ENCODE data around the gene PDCD10. TPM values are rescaled to one million over a fixed set of nuclear protein-coding genes. Genes with fewer than 3 reads are reported as not detected.
A peak's percentile ranks its signal among the peaks of the same experiment; 100 is the strongest.

PDCD10 gene
- total RNA-seq, 1 donor from 2014 or later = 133 TPM

DNA sequence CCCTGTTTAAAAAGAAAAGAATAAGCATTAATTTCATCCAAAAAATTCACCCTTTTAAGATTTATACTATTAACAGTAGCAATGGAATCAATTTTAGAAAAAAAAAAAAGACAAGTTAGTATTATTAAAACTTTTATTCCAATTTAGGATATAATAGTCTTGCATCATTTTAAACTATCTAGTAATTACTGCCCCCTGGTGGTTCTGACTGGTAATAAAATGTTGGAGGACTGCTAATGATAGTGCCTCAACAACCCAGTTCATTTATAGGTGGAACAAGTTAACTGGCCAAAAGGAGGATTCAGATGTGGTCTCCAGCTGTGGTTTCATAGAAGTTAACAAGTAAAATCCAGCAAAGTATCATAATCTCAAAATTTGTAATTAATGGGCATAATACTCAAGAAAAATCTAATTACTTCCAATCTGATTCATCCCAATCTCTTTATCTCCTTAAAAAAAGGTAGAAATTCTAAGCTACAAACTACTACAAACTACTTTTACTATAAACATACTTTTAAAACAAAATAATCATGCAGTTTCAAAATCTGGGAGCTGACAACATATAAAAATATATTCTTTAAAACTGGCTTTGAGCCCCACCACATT, 50.2 kb downstream of the PDCD10 start:
- peak; percentile 63 for DNase-seq (ENCODE audit: low read depth)

DNA sequence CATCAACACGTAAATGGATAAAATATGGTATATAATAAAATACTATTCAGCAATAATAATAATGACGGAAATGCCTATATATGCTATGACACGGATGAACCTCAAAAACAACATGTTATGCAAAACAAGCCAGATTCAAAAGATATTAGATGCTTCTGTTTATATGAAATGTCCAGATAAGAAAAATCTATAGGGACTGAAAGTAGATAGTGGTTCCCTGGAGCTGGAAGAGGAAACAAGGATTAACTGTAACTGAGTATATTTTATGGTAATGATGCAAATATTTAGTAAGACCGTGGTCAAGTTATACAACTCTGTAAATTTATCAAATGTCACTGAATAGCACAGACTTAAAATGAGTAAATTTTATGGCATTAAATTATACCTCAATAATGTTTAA, 55.2 kb downstream of the PDCD10 start:
- no peak for DNase-seq (ENCODE audit: low read depth)

DNA sequence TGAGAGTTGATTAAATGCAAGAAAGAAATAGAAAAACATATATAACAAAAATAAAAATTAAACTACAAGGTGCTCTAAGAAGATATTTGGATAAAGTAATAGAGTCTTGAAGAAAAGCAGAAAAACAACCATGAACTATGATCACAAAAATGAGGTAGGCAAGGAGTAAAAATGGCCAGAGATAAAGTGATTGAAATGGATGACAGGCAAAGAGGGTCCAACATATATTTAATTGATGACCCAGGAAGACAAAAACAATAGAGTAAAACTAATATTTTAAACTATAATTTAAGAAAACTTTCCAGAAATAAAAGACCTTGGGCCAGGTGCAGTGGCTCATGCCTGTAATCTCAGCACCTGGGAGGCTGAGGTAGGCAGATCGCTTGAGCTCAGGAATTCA, 58.8 kb downstream of the PDCD10 start:
- DNase-seq (ENCODE audit: low read depth) = no peak

DNA sequence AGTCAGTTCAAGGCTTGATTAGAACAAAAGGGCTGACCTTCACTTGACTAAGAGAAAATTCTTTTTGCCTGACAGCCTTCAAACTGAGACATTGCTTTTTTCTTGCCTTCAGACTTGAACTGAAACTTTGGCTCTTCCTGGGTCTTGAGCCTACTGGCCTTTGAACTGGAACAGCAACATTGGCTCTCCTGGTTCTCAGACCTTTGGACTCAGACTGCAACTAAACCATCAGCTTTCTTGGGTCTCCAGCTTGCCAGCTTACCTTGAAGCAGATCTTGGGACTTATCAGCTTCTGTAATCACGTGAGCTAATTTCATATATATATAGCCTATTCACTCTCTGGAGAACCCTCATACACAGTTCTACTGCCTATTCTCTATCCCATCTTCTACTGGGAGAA, 61.5 kb downstream of the PDCD10 start:
- no peak for DNase-seq (ENCODE audit: low read depth)

DNA sequence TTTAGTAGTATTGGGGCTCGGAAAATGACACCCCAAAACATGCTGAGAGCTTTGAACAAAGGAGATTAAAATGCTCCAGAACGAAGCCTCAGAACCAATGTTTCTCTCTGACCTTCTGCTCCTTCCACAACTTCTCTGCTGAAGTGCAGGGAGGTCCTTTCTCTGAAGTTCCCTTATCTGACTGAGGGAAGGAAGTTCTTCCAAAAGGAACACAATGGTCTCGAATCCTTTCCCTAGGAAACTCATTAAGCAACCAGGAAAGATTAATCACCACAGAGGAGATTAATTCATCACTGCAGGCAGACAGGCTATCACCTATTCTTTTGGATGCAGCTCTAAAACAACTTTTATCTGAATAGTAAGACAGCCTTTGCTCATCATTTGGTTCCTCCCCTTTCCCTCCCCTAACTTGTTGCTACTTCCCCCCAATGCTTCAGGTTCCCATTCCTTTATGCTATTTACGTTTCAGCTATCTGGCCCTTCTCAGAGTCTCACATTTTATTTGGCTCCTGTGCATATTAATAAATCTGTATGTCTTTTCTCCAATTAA, 62.7 kb downstream of the PDCD10 start:
- DNase-seq (ENCODE audit: low read depth) = no peak

DNA sequence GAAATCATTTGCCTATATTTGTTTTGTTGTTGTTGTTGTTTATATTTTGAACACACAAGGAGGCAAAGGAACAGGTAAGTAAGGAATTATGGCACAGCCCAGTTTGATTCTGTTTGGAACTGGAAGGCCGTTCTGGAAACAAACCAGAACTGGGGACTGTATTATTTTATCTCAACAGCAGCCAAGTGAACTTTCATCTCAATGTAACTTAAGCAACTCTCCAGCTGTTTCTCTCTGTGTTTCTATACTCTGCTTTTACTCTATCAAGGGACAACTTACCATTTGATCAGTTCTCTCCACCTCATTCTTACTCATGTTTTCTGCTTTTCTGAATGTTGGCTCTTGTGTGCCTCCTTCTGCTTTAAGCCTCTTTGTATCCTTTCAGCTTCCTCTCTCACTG, 65.0 kb downstream of the PDCD10 start:
- DNase-seq (ENCODE audit: low read depth) = no peak

DNA sequence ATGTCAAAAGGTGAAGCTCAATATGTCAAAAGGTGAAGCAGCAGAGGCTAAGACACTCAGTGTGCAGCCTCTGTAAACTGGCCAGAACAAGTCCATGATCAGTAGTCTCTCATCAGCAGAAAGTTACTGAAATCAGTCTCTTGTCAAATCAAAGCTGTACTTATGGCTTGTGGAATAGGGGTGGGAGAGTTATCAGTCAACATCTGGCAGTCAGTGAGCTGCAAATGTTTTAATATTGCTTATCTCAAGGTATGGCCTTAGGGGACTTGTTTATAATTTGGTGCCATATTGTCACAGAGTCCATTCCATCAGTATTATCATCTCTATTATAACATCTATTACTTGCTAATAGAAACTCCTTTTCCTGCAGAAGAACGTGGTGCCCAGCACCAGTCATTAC, 66.0 kb downstream of the PDCD10 start:
- no peak for DNase-seq (ENCODE audit: low read depth)

DNA sequence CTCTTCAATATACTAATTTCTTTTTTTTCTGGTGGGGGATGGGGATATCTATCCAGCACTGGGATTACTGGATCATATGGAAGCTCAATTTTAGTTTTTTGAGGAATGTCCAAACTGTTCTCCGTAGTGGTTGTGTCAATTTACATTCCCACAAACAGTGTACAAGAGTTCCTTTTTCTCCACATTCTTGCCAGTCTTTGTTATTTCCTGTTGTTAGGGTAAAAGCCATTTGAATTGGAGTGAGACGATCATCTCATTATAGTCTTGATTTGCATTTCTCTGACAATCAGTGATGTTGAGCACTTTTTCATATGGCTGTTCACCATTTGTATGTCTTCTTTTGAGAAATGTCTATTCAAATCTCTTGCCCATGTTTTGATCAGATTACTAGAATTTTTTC, 68.1 kb downstream of the PDCD10 start:
- DNase-seq (ENCODE audit: low read depth) = no peak

DNA sequence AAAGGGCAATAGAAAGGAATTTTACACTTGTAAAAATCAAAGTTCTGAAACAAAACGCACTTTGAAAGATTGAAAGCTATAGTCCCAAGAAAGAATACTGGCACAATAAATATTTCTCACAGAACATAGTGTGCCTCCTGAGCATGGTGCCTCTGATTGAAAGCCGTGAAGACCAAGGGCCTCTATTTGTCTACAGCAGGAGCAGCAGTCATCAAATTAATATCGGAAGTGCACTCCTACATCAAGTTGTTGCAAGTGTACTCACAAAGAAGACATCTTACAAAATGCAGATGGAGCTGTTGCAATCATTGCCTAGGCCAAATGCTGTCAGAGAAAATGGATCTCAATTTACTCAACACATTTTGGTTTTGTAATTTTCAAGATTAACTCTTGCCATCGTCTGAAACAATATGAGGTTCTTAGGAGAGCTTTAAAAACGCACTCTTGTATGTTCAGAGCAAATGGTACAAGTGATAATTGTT, 71.7 kb downstream of the PDCD10 start:
- no peak for DNase-seq (ENCODE audit: low read depth)

DNA sequence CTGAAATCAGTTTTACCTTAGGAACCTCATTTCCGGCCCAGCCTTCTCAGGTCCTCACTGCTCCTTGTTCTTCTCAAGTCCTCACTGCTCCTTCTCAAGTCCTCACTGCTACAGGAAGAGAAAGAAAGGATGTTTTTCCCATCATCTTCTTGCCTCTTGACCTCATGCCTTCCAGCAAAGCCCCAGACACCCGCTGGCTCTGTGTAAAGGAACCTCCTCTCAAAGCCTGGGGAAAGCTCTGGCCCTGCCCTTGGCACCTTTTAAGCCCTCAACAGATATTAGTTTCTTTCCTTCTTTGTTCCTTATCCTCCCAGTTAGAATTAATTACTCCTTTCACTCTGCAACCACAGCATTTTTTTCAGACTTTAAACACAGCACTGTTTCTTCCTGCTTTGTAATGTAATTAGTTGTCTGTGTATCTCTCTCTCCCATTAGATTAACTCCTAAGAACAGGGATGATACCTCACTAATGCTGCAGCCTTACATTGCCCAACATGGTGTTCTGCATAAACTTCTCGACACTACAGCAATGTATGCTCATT, 76.9 kb downstream of the PDCD10 start:
- no peak for DNase-seq (ENCODE audit: low read depth)

DNA sequence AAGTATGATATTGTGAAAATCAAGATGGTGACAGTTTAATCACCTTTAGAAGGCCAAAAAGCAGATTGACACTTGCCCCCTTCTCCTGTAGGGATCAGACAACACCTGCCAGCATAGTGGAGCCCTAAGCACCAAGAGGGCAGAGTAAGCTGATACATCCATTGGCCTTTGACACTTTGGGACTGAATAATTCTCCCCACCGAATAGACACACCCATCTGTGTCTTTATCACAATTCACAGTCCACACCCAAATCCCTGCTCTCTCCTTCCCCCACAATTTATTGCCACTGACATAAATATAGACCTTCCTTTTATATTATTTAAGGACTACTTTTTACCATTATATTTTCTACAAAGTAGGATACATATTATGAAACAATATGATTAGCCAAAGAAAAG, 77.9 kb downstream of the PDCD10 start:
- DNase-seq (ENCODE audit: low read depth) = no peak

DNA sequence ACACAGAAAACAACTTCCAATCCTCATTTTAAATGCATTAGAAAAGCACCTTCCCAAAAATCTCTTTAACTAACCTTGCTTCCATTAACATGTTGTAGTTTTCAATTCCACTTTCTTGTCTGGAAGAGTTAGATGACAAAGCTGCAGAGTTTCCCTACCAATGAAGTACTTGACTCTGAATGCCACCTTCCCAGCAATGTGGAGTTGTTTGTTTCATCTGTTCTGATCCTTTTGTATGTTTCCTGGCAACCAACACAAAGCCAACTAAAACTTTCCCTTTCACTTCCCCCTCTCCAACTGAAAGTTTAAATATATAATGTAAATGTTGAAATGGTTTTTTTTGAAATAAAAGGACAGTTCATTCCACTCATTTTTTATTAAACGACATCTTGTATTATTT, 80.9 kb downstream of the PDCD10 start, which contains the start of gene WDR49:
TSS of gene WDR49 (minus strand) at position 183 of the 400 bp plus-strand sequence. CDS start 517 bp downstream, outside the sequence.
- DNase-seq (ENCODE audit: low read depth) = peak; percentile 47

DNA sequence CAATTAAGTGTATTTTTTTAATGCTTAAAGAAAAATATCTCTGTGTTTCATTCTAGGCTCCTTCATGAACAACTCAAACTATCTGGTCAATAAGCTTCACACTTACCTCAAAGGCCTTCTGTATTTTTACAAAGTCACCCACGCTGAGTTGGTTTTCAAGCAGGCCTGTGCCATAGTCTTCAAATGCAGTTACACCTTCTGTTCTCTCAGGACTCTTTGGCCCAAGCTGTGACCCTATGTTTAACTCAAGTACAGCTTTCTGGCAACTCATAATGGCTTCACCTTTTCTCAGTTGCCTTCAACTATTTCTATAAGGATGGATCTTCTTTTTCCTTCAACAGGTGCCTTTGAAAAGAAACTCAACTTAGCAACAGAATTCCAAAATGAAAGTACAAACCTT, 81.5 kb downstream of the PDCD10 start:
- DNase-seq (ENCODE audit: low read depth) = no peak

DNA sequence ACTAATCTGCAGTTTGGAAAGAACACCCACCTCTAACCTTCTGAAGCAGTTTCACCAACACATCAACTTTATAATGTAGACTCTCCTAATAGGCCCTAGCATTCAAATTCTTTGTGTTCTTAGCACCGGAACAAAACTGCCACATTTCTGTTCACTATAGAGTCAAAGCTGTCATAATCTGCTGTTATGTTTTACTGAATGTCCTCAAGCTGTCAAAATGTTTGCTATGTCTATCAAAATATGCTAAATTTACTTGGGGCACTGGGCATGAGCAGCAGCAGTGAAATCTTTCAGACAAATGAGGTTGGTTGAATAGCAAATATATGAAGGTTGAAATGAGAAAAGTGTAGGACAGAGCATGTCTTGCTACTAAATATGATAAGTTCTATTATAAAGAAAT, 82.9 kb downstream of the PDCD10 start:
- DNase-seq (ENCODE audit: low read depth) = no peak

DNA sequence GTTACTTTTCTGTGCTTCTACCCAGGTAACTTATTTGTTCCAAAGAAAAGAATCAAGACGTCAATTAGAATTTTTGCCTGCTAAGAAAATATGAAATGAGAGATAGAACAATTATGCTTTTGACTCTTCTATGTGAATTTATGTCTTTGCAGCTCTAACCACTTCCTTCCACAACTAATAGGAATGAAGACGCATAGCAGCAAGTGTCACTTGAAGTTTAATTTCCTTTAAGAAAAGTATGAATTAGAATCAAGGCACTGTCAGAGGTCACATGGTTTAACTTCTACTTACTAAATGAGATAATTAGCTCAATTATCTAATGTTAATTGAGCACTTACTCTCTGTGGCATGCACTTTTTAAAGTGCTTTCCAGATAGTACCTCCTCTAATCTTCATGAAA, 84.2 kb downstream of the PDCD10 start:
- no peak for DNase-seq (ENCODE audit: low read depth)

DNA sequence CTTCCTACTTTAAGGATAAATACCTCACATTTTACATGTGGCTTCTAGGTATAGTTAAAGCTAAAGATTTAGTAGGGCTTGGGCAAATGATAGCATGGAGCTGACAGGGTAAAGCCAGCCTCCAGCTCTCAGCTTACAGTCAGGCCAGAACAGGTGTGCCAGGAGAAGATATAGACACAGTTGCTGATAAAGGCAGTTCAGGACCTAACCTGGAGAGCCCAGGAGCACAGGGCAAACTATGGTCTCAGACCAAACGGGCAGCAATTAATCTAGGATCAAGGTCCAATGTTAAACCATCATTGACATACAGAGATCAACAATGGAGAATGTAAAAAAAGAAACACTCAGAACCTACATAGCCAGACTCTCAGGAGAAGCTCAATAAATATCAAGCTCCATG, 84.9 kb downstream of the PDCD10 start:
- DNase-seq (ENCODE audit: low read depth) = no peak

DNA sequence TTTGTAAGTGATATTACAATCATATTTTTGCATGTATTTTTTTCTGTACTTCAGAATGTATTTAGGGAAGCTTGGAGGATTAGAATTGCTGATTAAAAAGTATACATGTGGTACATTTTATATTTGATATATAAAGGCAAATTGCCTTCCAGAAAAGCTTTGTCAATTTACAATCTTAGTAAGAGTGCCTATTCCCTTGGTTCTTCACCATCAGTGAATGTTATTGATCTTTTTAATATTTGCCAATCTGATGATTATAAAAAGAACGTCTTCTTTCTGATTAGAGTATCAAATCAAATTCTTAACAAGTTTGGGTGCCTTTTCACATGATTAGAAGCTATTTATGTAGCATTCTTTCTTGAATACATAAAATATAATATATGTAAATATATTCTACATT, 90.1 kb downstream of the PDCD10 start:
- no peak for DNase-seq (ENCODE audit: low read depth)

Other genes starting within 250 kb of the PDCD10 start
- 0.50 and 0.87 TPM in 2 replicates for gene WDR49, start 81.0 kb downstream of the PDCD10 start, total RNA-seq
- 3.3 and 4.8 TPM in 2 replicates for gene SERPINI1, start 829 bp upstream of the PDCD10 start, total RNA-seq

Measured in renal cortical epithelial cell (primary cell).